Caco-2 (cell line): ENCODE results near the gene CNTN1. TPM values are rescaled to one million over a fixed set of nuclear protein-coding genes. Genes with fewer than 3 reads are reported as not detected.

Source experiments
- BruUV-seq: library from RNA; stranded (reverse); fragments of 400-500 nt; replicated peaks from 2 replicates; lab custom pipeline; 2021; lab: Mats Ljungman, UMichigan
- CTCF ChIA-PET: fragments of 300-600 bp; sonication (Branson Sonifier 250); formaldehyde crosslinking; loops from one replicate; lab custom pipeline; 2022; ENCODE audit warnings: antibody characterized with exemption; lab: Charles Lee
- POLR2A ChIA-PET: fragments of 300-600 bp; sonication (Branson Sonifier 250); formaldehyde crosslinking; loops from one replicate; lab custom pipeline; 2022; ENCODE audit warnings: antibody characterized with exemption; lab: Charles Lee
- DNase-seq, 2 experiments: peaks; one replicate each; pipeline versions ENCODE4 v3.0.0 to v3.0.0-alpha.2; 2020 to 2022
- H3K27me3 ChIP-seq: replicated peaks from 2 replicates; pipeline ENCODE4 v1.6.0; 2011; ENCODE audit warnings: low read length; ENCODE audit not compliant: control insufficient read depth, insufficient read depth
- H3K36me3 ChIP-seq: 2 replicates; pipeline ENCODE4 v1.5.1; 2011; ENCODE audit warnings: low read length; ENCODE audit not compliant: control insufficient read depth, insufficient read depth
- H3K4me1 ChIP-seq: fragments of 250-450 bp; sonication (Bioruptor Pico); 2 replicates; pipeline ENCODE4 v1.5.1; 2020; ENCODE audit warnings: mild to moderate bottlenecking
- H3K4me3 ChIP-seq: 2 replicates; pipeline ENCODE4 v1.5.1; 2011; ENCODE audit warnings: low read depth, mild to moderate bottlenecking, control low read depth, low read length
- H3K9me3 ChIP-seq: fragments of 250-450 bp; sonication (Bioruptor Pico); 2 replicates; pipeline ENCODE4 v1.5.1; 2020; ENCODE audit warnings: mild to moderate bottlenecking, moderate library complexity
- H3K27ac Mint-ChIP-seq: one replicate; pipeline ENCODE4 v1.8.0; 2022; ENCODE audit warnings: mixed read lengths; ENCODE audit not compliant: unreplicated experiment
- H3K27me3 Mint-ChIP-seq: one replicate; pipeline ENCODE4 v1.8.0; 2022; ENCODE audit warnings: mixed read lengths; ENCODE audit not compliant: insufficient read depth, unreplicated experiment
- H3K36me3 Mint-ChIP-seq: one replicate; pipeline ENCODE4 v1.8.0; 2022; ENCODE audit warnings: mild to moderate bottlenecking, mixed read lengths; ENCODE audit not compliant: insufficient read depth, unreplicated experiment
- H3K4me1 Mint-ChIP-seq: one replicate; pipeline ENCODE4 v1.8.0; 2022; ENCODE audit warnings: low read depth, mixed read lengths; ENCODE audit not compliant: unreplicated experiment
- H3K4me3 Mint-ChIP-seq: one replicate; pipeline ENCODE4 v1.8.0; 2022; ENCODE audit warnings: mild to moderate bottlenecking, moderate library complexity, mixed read lengths; ENCODE audit not compliant: unreplicated experiment
- H3K9me3 Mint-ChIP-seq: one replicate; pipeline ENCODE4 v1.8.0; 2022; ENCODE audit warnings: mixed read lengths; ENCODE audit not compliant: unreplicated experiment
- CTCF ChIP-seq, 2 experiments: fragments of 200-600 bp in 1 of 2; IDR thresholded peaks; 1 replicate in 1 of 2; 2 replicates in 1 of 2; pipeline versions ENCODE4 v1.5.1 to v1.8.0; 2011 to 2022; ENCODE audit warnings: antibody characterized with exemption in 1 of 2, control low read depth in 1 of 2, inconsistent platforms in 1 of 2, low read depth in 1 of 2, low read length in 1 of 2, mild to moderate bottlenecking in 1 of 2, moderate library complexity in 1 of 2; ENCODE audit not compliant: insufficient read depth in 1 of 2, severe bottlenecking in 1 of 2, unreplicated experiment in 1 of 2
- intact Hi-C: fragments of 100-400 bp; cut with micrococcal nuclease; formaldehyde crosslinking; loops from one replicate; pipeline ENCODE4 v1.10.0; 2022; ENCODE audit not compliant: unreplicated experiment
- total RNA-seq: library from RNA; stranded (reverse); gene quantifications from 2 replicates; pipeline ENCODE4 v1.2.3, GENCODE V29; 2022

The CNTN1 gene
- total RNA-seq, 1 experiment from 2014 or later = not detected

- Histone ChIP-seq H3K4me3 (no peak overlapping the region), H3K27me3 (no peaks in the 10 kb centered on the region; the same call in 1 of the 2 replicates), H3K4me1 (no peaks in the 10 kb centered on the region), H3K9me3 (no peaks in the 10 kb centered on the region), H3K36me3 (no peaks in the 10 kb centered on the region)
- Mint-ChIP-seq H3K4me1 (no peaks in the 10 kb centered on the region), H3K9me3 (no peaks in the 10 kb centered on the region), H3K4me3 (no peak overlapping the region), H3K36me3 (no peaks in the 10 kb centered on the region), H3K27me3 (peaks cover 3% of the 10 kb centered on the region), H3K27ac (no peak overlapping the region)
- DNase-seq = no peak
- TF ChIP-seq CTCF (IDR thresholded peaks at IDR 0.05; ENCODE audit: insufficient read depth in 1 of 2, low read depth in 1 of 2, low read length in 1 of 2, severe bottlenecking in 1 of 2, unreplicated experiment in 1 of 2) = no peak
- intact Hi-C loops = no loop called here
- CTCF ChIA-PET = no interaction called here
- POLR2A ChIA-PET = no interaction called here
- BruUV-seq = no TSS peak
These were observed 296.1 kb downstream of the CNTN1 start for GRCh38 chr12:40988355-40988754.

- Mint-ChIP-seq H3K27ac (no peak overlapping the region), H3K9me3 (no peaks in the 10 kb centered on the region), H3K4me1 (no peaks in the 10 kb centered on the region), H3K4me3 (no peak overlapping the region), H3K27me3 (peaks cover 3% of the 10 kb centered on the region), H3K36me3 (no peaks in the 10 kb centered on the region)
- BruUV-seq = no TSS peak
- CTCF ChIA-PET = no interaction called here
- no peak for DNase-seq
- no peaks in the 10 kb centered on the region for H3K4me1 ChIP-seq
- H3K27me3 ChIP-seq = no peaks in the 10 kb centered on the region; the same call in 1 of the 2 replicates
- intact Hi-C loops = no loop called here
- POLR2A ChIA-PET = no interaction called here
- no peaks in the 10 kb centered on the region for H3K9me3 ChIP-seq
- no peak overlapping the region for H3K4me3 ChIP-seq
- no peaks in the 10 kb centered on the region for H3K36me3 ChIP-seq
- no peak for TF ChIP-seq CTCF (IDR thresholded peaks at IDR 0.05; ENCODE audit: insufficient read depth in 1 of 2, low read depth in 1 of 2, low read length in 1 of 2, severe bottlenecking in 1 of 2, unreplicated experiment in 1 of 2)
These were observed 296.6 kb downstream of the CNTN1 start for GRCh38 chr12:40988824-40989223.

- no TSS peak for BruUV-seq
- Mint-ChIP-seq H3K4me1 (no peaks in the 10 kb centered on the region), H3K27ac (no peak overlapping the region), H3K4me3 (no peak overlapping the region), H3K36me3 (no peaks in the 10 kb centered on the region), H3K27me3 (peaks cover 3% of the 10 kb centered on the region), H3K9me3 (no peaks in the 10 kb centered on the region)
- Histone ChIP-seq H3K4me1 (no peaks in the 10 kb centered on the region), H3K4me3 (no peak overlapping the region), H3K27me3 (no peaks in the 10 kb centered on the region; the same call in 1 of the 2 replicates), H3K9me3 (no peaks in the 10 kb centered on the region), H3K36me3 (no peaks in the 10 kb centered on the region)
- ChIA-PET CTCF (no interaction called here), POLR2A (no interaction called here)
- DNase-seq = no peak
- no peak for TF ChIP-seq CTCF (IDR thresholded peaks at IDR 0.05; ENCODE audit: insufficient read depth in 1 of 2, low read depth in 1 of 2, low read length in 1 of 2, severe bottlenecking in 1 of 2, unreplicated experiment in 1 of 2)
- intact Hi-C loops = no loop called here
These were observed 297.5 kb downstream of the CNTN1 start for GRCh38 chr12:40989785-40990184.
